Trophoblast cell (in vitro differentiated cells and primary cell): ENCODE results near the gene CCDC188.
"Not testable (repeated sequence)": the region's sequence is repeated elsewhere in the genome, so short reads cannot be mapped to it uniquely, and the experiment has no call there.

Experiments
- DNase-seq, 2 donors: peaks; one replicate each; pipeline ENCODE4 v3.0.0-alpha.2; 2016
- H2AFZ ChIP-seq: 2 replicates; pipeline ENCODE4 v1.6.1; 2013; ENCODE audit warnings: low read length, moderate library complexity, mild to moderate bottlenecking; ENCODE audit not compliant: insufficient read depth, poor library complexity
- H2AK5ac ChIP-seq: 2 replicates; pipeline ENCODE4 v1.6.1; 2013; ENCODE audit warnings: mild to moderate bottlenecking, low read length
- H2BK120ac ChIP-seq: 2 replicates; pipeline ENCODE4 v1.6.1; 2013; ENCODE audit warnings: low read length, mild to moderate bottlenecking, moderate library complexity; ENCODE audit not compliant: insufficient read depth, poor library complexity
- H2BK12ac ChIP-seq: 2 replicates; pipeline ENCODE4 v1.6.1; 2013; ENCODE audit warnings: mild to moderate bottlenecking, low read length, moderate library complexity
- H2BK5ac ChIP-seq: 2 replicates; pipeline ENCODE4 v1.6.1; 2013; ENCODE audit warnings: low read length, low read depth, moderate library complexity, mild to moderate bottlenecking; ENCODE audit not compliant: poor library complexity
- H3K14ac ChIP-seq: 2 replicates; pipeline ENCODE4 v1.6.1; 2013; ENCODE audit warnings: mild to moderate bottlenecking, low read length
- H3K18ac ChIP-seq: 2 replicates; pipeline ENCODE4 v1.6.1; 2013; ENCODE audit warnings: mild to moderate bottlenecking, low read length
- H3K23ac ChIP-seq: 2 replicates; pipeline ENCODE4 v1.6.1; 2013; ENCODE audit warnings: low read length
- H3K27ac ChIP-seq: 2 replicates; pipeline ENCODE4 v1.5.1; 2013; ENCODE audit warnings: low read depth, mild to moderate bottlenecking, inconsistent platforms, low read length, moderate library complexity
- H3K27me3 ChIP-seq: 2 replicates; pipeline ENCODE4 v1.6.1; 2013; ENCODE audit warnings: inconsistent platforms, mild to moderate bottlenecking, low read length, moderate library complexity; ENCODE audit not compliant: insufficient read depth
- H3K36me3 ChIP-seq, 2 experiments: 1 replicate in 1 of 2; 2 replicates in 1 of 2; pipeline ENCODE4 v1.6.1; 2013; ENCODE audit warnings: low read length in 2 of 2, mild to moderate bottlenecking in 2 of 2, moderate library complexity in 1 of 2; ENCODE audit not compliant: insufficient read depth in 2 of 2, control insufficient read depth in 1 of 2
- H3K4ac ChIP-seq: 2 replicates; pipeline ENCODE4 v1.6.1; 2013; ENCODE audit warnings: low read depth, mild to moderate bottlenecking, low read length, moderate library complexity
- H3K4me1 ChIP-seq, 2 experiments: 1 replicate in 1 of 2; 2 replicates in 1 of 2; pipeline ENCODE4 v1.6.1; 2013; ENCODE audit warnings: low read length in 2 of 2, mild to moderate bottlenecking in 2 of 2, moderate library complexity in 1 of 2; ENCODE audit not compliant: insufficient read depth in 2 of 2, control insufficient read depth in 1 of 2
- H3K4me2 ChIP-seq: 2 replicates; pipeline ENCODE4 v1.6.1; 2013; ENCODE audit warnings: inconsistent platforms, mild to moderate bottlenecking, low read length, moderate library complexity
- H3K4me3 ChIP-seq: 2 replicates; pipeline ENCODE4 v1.5.1; 2013; ENCODE audit warnings: mild to moderate bottlenecking, low read depth, low read length, inconsistent platforms
- H3K79me1 ChIP-seq: one replicate; pipeline ENCODE4 v1.6.1; 2013; ENCODE audit warnings: low read length
- H3K79me2 ChIP-seq: 2 replicates; pipeline ENCODE4 v1.6.1; 2013; ENCODE audit warnings: low read length, mild to moderate bottlenecking; ENCODE audit not compliant: control insufficient read depth, insufficient read depth, poor library complexity
- H3K9ac ChIP-seq: 2 replicates; pipeline ENCODE4 v1.6.1; 2013; ENCODE audit warnings: mild to moderate bottlenecking, low read length
- H3K9me3 ChIP-seq: 2 replicates; pipeline ENCODE4 v1.6.1; 2013; ENCODE audit warnings: low read depth, mild to moderate bottlenecking, control low read depth, inconsistent platforms, low read length; ENCODE audit not compliant: insufficient read depth
- H4K12ac ChIP-seq: 2 replicates; pipeline ENCODE4 v1.6.1; 2013; ENCODE audit warnings: low read depth, mild to moderate bottlenecking, low read length, moderate library complexity
- H4K8ac ChIP-seq: 2 replicates; pipeline ENCODE4 v1.6.1; 2013; ENCODE audit warnings: low read depth, mild to moderate bottlenecking, low read length, moderate library complexity
- H4K91ac ChIP-seq: one replicate; pipeline ENCODE4 v1.6.1; 2013; ENCODE audit warnings: low read depth, mild to moderate bottlenecking, low read length, moderate library complexity
- WGBS: extraction: QIAGEN DNeasy Blood & Tissue Kit; methylation state at CpG from one replicate; pipeline ENCODE4 v1.1.7; 2013; ENCODE audit warnings: missing lambda C conversion rate; ENCODE audit not compliant: insufficient read length, insufficient coverage; ENCODE audit errors: extremely low coverage; 5-methylcytosine and 5-hydroxymethylcytosine counted together

The CCDC188 gene

GRCh38 chr22:20159531-20159930, 8.7 kb upstream of the CCDC188 start:
- not testable (repeated sequence) for H3K27me3 ChIP-seq, H2BK12ac ChIP-seq, H3K14ac ChIP-seq, DNase-seq, H3K4me3 ChIP-seq, H4K8ac ChIP-seq, H3K36me3 ChIP-seq, H2BK120ac ChIP-seq, H4K12ac ChIP-seq, H3K9ac ChIP-seq, H4K91ac ChIP-seq, H3K4me1 ChIP-seq, H2BK5ac ChIP-seq, H3K4ac ChIP-seq, H3K79me2 ChIP-seq, H3K18ac ChIP-seq, H3K4me2 ChIP-seq, H3K9me3 ChIP-seq, H3K27ac ChIP-seq, H3K23ac ChIP-seq, H3K79me1 ChIP-seq, H2AFZ ChIP-seq, H2AK5ac ChIP-seq
- WGBS: no CpG with 5 or more reads among the region's 14 CpGs

- no peak overlapping the region for H2AFZ ChIP-seq
- H3K23ac ChIP-seq: no peak overlapping the region
- H3K18ac ChIP-seq: no peak overlapping the region
- no peak for DNase-seq
- H2BK12ac ChIP-seq: no peak overlapping the region
- no peak overlapping the region for H3K9ac ChIP-seq
- H3K36me3 ChIP-seq: no peaks in the 10 kb centered on the region
- no peaks in the 10 kb centered on the region for H3K79me1 ChIP-seq
- H4K91ac ChIP-seq: no peak overlapping the region
- no peak overlapping the region for H3K4me2 ChIP-seq
- H2BK120ac ChIP-seq: no peak overlapping the region
- no peaks in the 10 kb centered on the region for H3K4me1 ChIP-seq
- H3K79me2 ChIP-seq: no peaks in the 10 kb centered on the region
- no peak overlapping the region for H3K4me3 ChIP-seq
- H3K4ac ChIP-seq: no peak overlapping the region
- peaks cover 2% of the 10 kb centered on the region for H3K9me3 ChIP-seq
- H2BK5ac ChIP-seq: no peak overlapping the region
- H4K8ac ChIP-seq: no peak overlapping the region
- no peak overlapping the region for H3K27ac ChIP-seq
- H3K14ac ChIP-seq: no peak overlapping the region
- no peak overlapping the region for H2AK5ac ChIP-seq
- whole genome bisulfite sequencing: no CpG with 5 or more reads among the region's 9 CpGs
- no peaks in the 10 kb centered on the region for H3K27me3 ChIP-seq
- no peak overlapping the region for H4K12ac ChIP-seq
Measured at GRCh38 chr22:20159076-20159475, 8.2 kb upstream of the CCDC188 start.

DNA sequence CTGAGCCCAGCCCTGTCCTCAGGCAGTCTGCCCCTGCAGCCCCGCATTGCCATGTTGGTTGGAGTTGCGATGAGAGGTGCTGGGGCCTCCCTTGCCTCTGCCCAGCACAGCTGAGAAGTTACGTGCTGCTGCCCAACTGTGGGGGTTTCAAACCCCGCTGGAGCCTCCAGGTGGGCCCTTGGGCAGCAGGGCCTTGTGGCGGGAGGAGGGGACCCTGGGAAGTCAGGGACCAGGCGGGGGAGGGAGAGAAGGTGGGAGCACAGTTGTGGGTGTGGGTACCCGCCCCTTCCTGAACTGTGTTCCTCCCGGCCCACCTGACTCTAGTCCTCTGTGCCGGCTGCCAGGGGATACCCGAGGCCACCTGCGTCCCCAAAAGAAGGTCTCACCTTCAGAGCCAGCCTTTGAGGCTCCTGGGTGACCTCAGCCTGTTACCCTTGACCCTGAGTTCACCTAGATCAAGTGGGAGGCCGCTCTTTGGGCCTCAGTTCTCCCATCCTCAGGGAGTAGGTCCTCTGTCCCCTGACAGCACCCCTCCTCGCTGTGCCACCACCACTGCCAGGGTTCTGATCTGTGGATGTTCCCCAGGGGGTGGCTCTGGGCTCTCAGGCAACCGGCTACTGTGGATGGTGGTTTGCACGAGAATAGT, 7.7 kb upstream of the CCDC188 start:
- Histone ChIP-seq H2BK5ac (no peak overlapping the region), H3K14ac (no peak overlapping the region), H3K4me1 (no peaks in the 10 kb centered on the region), H2AFZ (no peak overlapping the region), H3K27me3 (no peaks in the 10 kb centered on the region), H4K12ac (no peak overlapping the region), H3K27ac (no peak overlapping the region), H3K9me3 (peaks cover 2% of the 10 kb centered on the region), H3K79me1 (no peaks in the 10 kb centered on the region), H3K4me3 (no peak overlapping the region), H3K23ac (no peak overlapping the region), H3K4ac (no peak overlapping the region), H2BK120ac (no peak overlapping the region), H3K79me2 (no peaks in the 10 kb centered on the region), H4K91ac (no peak overlapping the region), H3K18ac (no peak overlapping the region), H4K8ac (no peak overlapping the region), H2AK5ac (no peak overlapping the region), H3K36me3 (no peaks in the 10 kb centered on the region), H2BK12ac (no peak overlapping the region), H3K9ac (no peak overlapping the region), H3K4me2 (no peak overlapping the region)
- WGBS: no CpG with 5 or more reads among the region's 15 CpGs
- no peak for DNase-seq

GRCh38 chr22:20157430-20158183, 6.8 kb upstream of the CCDC188 start:
- no peak overlapping the region for H3K4me2 ChIP-seq
- no peaks in the 10 kb centered on the region for H3K4me1 ChIP-seq
- H2AFZ ChIP-seq: no peak overlapping the region
- H3K79me2 ChIP-seq: no peaks in the 10 kb centered on the region
- no peak overlapping the region for H2BK5ac ChIP-seq
- H3K4ac ChIP-seq: no peak overlapping the region
- no peak overlapping the region for H4K8ac ChIP-seq
- no peak overlapping the region for H3K18ac ChIP-seq
- H2AK5ac ChIP-seq: no peak overlapping the region
- H4K12ac ChIP-seq: no peak overlapping the region
- no peak overlapping the region for H3K9ac ChIP-seq
- no peak for DNase-seq
- no peak overlapping the region for H3K27ac ChIP-seq
- no peak overlapping the region for H3K14ac ChIP-seq
- no CpG with 5 or more reads among the region's 15 CpGs for WGBS
- H2BK12ac ChIP-seq: no peak overlapping the region
- H3K4me3 ChIP-seq: no peak overlapping the region
- no peaks in the 10 kb centered on the region for H3K27me3 ChIP-seq
- H3K9me3 ChIP-seq: peaks cover 2% of the 10 kb centered on the region
- H3K79me1 ChIP-seq: no peaks in the 10 kb centered on the region
- no peak overlapping the region for H2BK120ac ChIP-seq
- no peak overlapping the region for H3K23ac ChIP-seq
- no peak overlapping the region for H4K91ac ChIP-seq
- H3K36me3 ChIP-seq: no peaks in the 10 kb centered on the region
